Heart left ventricle (tissue), 16 donors: Measurements from ENCODE around the gene SERPING1. TPM values are rescaled to one million over a fixed set of nuclear protein-coding genes. Genes with fewer than 3 reads are reported as not detected.

Experiments
- ATAC-seq, 4 donors: fragments of 200-7000 bp; cut with Tn5 transposase; one replicate each; pipeline ENCODE4 v1.9.1; 2020 to 2022; ENCODE audit warnings: moderate library complexity in 4 of 4, mild to moderate bottlenecking in 3 of 4, moderate number of reproducible peaks in 1 of 4
- DNase-seq, 5 donors: peaks; one replicate each; pipeline ENCODE4 v3.0.0-alpha.2; 2020
- H3K27ac ChIP-seq, 12 donors: fragments of 200-600 bp; sonication (generic) in 4 of 12; one replicate each; pipeline versions ENCODE4 v1.5.0 to v1.8.0; 2016 to 2022; ENCODE audit warnings: mild to moderate bottlenecking in 2 of 12
- H3K27me3 ChIP-seq, 9 donors: fragments of 200-600 bp; sonication (generic) in 2 of 9; one replicate each; pipeline versions ENCODE4 v1.5.1 to v1.8.0; 2016 to 2022; ENCODE audit warnings: mild to moderate bottlenecking in 3 of 9
- H3K36me3 ChIP-seq, 9 donors: fragments of 200-600 bp; sonication (generic) in 2 of 9; one replicate each; pipeline versions ENCODE4 v1.5.0 to v1.8.0; 2018 to 2022; ENCODE audit warnings: mild to moderate bottlenecking in 2 of 9
- H3K4me1 ChIP-seq, 12 donors: fragments of 200-600 bp; sonication (generic) in 4 of 12; one replicate each; pipeline versions ENCODE4 v1.5.0 to v1.8.0; 2016 to 2022; ENCODE audit warnings: mild to moderate bottlenecking in 3 of 12
- H3K4me3 ChIP-seq, 12 donors: fragments of 200-600 bp; sonication (generic) in 4 of 12; one replicate each; pipeline versions ENCODE4 v1.5.0 to v1.8.0; 2017 to 2022; ENCODE audit warnings: mild to moderate bottlenecking in 9 of 12, moderate library complexity in 4 of 12
- H3K9me3 ChIP-seq, 12 donors: fragments of 200-600 bp; sonication (generic) in 4 of 12; one replicate each; pipeline versions ENCODE4 v1.5.0 to v1.8.0; 2016 to 2022; ENCODE audit warnings: mild to moderate bottlenecking in 1 of 12
- POLR2A ChIP-seq, 2 donors: fragments of 450-650 bp; IDR thresholded peaks; one replicate each; pipeline ENCODE4 v1.6.1; 2017; ENCODE audit warnings: antibody characterized with exemption in 2 of 2, mild to moderate bottlenecking in 2 of 2, moderate library complexity in 2 of 2
- WGBS, 4 donors: extraction: QIAGEN DNeasy Blood & Tissue Kit in 2 of 4; methylation state at CpG; one replicate each; pipeline versions ENCODE4 v1.1.5 to v1.1.7; 2013 to 2018; 5-methylcytosine and 5-hydroxymethylcytosine counted together
- intact Hi-C, 10 donors: fragments of 100-400 bp; cut with DNase I; formaldehyde crosslinking; loops; one replicate each; pipeline versions ENCODE4 v1.11.1 to v1.14.2; 2022
- long read RNA-seq, 3 donors: library from polyadenylated mRNA; unstranded; transcript quantifications; one replicate each; pipeline ENCODE4 v2.0.0, GENCODE V29; 2020 to 2021
- polyA plus RNA-seq, 2 donors: library from polyadenylated mRNA; stranded (reverse); fragments of 200-250 nt; gene quantifications; one replicate each; pipeline ENCODE4 v1.2.3, GENCODE V29; 2013
- total RNA-seq, 9 donors: library from RNA; depleted of rRNA in 2 of 9; stranded (reverse); fragments of >200 nt in 2 of 9; fragmentation: NEBNext Ultra II Directional in 3 of 9; extraction: Animal tissue kit (Norgen Biotek cat#: 25700) in 3 of 9; gene quantifications; one replicate each; pipeline versions ENCODE4 v1.1.0 to v1.2.4, GENCODE V29; 2016 to 2023
- TF ChIP-seq, protein P1 (sequence below), 12 donors: fragments of 200-600 bp; sonication (generic) in 4 of 12; IDR thresholded peaks; one replicate each; pipeline versions ENCODE4 v1.5.0 to v1.8.0; 2018 to 2022; ENCODE audit warnings: antibody characterized with exemption in 12 of 12, mild to moderate bottlenecking in 5 of 12
- donor health status: ischemic (EF 13 %, LVEDD 7.1; RV severe dilation, severe dysfunction).
- donor health status: healthy with polysubstance abuse.
- donor health status: DM: no; HTN: yes; CAD: no.
- donor health status: DM: no; HTN: no; CAD: no.
- donor health status: ischemic (EF 25% LVEDD 6.9; RV normal size, moderate dysfunction).
- donor health status: ischemic (EF 25% LVEDD 5.7; RV mildly dilated, moderate dysfunction).
- donor health status: healthy.
- donor health status: DM: yes; HTN: yes; CAD: no.
- donor health status: ischemic (EF 35%, LVEDD 5.7; RV mildly dilated, moderate dysfunction).
- donor health status: nonischemic (EF 11% LVEDD 7.7; RV severe dilation, severe dysfunction).
- donor health status: DM: yes; HTN: yes; CAD: no.
- donor health status: PGD.
- donor health status: ischemic (EF 29% LVEDD 5.4; RV normal size, mild dysfunction).
- donor health status: nonischemic (EF 23%, LVEDD 6.1; RV moderate dilation, normal function).

The SERPING1 gene
- total RNA-seq (100 to 1,000 TPM in 4 of 9 donors, 10 to 100 TPM in 5; 55.5 to 344 (median 87.0) TPM), polyA plus RNA-seq (100 to 1,000 TPM in 1 of 2 donors, 10 to 100 TPM in 1; 80.6 to 121 TPM)
- long read RNA-seq, donor 1, transcript SERPING1-201 (8 exons, 2,002 nt) = major isoform, 26 of 45 reads
- long read RNA-seq, donor 1, partial matches to known transcripts = 9 of 45 reads
- long read RNA-seq, donor 1, other reads (novel, unspliced or antisense) = 5 of 45 reads
- long read RNA-seq, donor 2, partial matches to known transcripts = 13 of 21 reads
- long read RNA-seq, donor 2, other reads (novel, unspliced or antisense) = 1 of 21 reads
- long read RNA-seq, donor 3, transcript SERPING1-201 (8 exons, 2,002 nt) = major isoform, 14 of 25 reads
- long read RNA-seq, donor 3, partial matches to known transcripts = 8 of 25 reads
- long read RNA-seq, donor 3, other reads (novel, unspliced or antisense) = 2 of 25 reads

DNA sequence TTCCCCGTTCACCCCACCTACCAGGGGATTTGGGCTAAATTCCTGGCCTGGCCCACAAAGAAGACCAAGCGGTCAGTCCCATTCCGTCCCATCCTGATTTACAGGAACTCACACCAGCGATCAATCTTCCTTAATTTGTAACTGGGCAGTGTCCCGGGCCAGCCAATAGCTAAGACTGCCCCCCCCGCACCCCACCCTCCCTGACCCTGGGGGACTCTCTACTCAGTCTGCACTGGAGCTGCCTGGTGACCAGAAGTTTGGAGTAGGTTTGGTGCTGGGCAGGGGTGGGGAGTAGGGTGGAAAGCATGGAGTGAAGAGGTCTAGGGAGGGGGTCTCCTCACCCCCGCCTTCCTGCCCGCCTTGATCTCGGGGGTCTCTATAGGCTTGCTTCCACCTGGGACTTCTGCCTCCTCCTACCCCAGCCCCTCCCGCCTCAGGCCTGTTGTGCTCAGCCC, at the start of gene SERPING1:
Gene SERPING1, plus strand, starts transcription at position 225 of the 455 bp plus-strand sequence. CDS start 586 bp downstream, outside the sequence.
- intact Hi-C loops = loop anchor here in 1 of 10 donors (5.0 kb wide), 2 partner anchors 35 to 40 kb away; no protein-coding TSS in a partner anchor
- peak within 1 kb of the TSS; percentile 33 to 83 (median 60) for H3K4me3 ChIP-seq
- H3K36me3 ChIP-seq = peaks cover 0 to 22% (median 7%) of the 10 kb centered on the region in 9 donors
- TF ChIP-seq, protein P1, sequence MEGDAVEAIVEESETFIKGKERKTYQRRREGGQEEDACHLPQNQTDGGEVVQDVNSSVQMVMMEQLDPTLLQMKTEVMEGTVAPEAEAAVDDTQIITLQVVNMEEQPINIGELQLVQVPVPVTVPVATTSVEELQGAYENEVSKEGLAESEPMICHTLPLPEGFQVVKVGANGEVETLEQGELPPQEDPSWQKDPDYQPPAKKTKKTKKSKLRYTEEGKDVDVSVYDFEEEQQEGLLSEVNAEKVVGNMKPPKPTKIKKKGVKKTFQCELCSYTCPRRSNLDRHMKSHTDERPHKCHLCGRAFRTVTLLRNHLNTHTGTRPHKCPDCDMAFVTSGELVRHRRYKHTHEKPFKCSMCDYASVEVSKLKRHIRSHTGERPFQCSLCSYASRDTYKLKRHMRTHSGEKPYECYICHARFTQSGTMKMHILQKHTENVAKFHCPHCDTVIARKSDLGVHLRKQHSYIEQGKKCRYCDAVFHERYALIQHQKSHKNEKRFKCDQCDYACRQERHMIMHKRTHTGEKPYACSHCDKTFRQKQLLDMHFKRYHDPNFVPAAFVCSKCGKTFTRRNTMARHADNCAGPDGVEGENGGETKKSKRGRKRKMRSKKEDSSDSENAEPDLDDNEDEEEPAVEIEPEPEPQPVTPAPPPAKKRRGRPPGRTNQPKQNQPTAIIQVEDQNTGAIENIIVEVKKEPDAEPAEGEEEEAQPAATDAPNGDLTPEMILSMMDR (IDR thresholded peaks at IDR 0.05) = no peak
- TF ChIP-seq POLR2A (IDR thresholded peaks at IDR 0.05) = peak in 1 of 2 donors; percentile 33
- no peaks in the 10 kb centered on the region for H3K9me3 ChIP-seq
- DNase-seq = peak; percentile 56 to 77 (median 67)
- peaks cover 0 to 4% (median 0%) of the 10 kb centered on the region in 9 donors for H3K27me3 ChIP-seq
- ATAC-seq = peak; percentile 61 to 85 (median 80)
- peak within 1 kb of the TSS; percentile 86 to 97 (median 89) for H3K27ac ChIP-seq
- 18 to 30% (median 25%) methylated on average over 8 to 10 of the region's 10 CpGs for WGBS, 4 donors
- peaks cover 0 to 26% (median 6%) of the 10 kb centered on the region in 12 donors for H3K4me1 ChIP-seq

DNA sequence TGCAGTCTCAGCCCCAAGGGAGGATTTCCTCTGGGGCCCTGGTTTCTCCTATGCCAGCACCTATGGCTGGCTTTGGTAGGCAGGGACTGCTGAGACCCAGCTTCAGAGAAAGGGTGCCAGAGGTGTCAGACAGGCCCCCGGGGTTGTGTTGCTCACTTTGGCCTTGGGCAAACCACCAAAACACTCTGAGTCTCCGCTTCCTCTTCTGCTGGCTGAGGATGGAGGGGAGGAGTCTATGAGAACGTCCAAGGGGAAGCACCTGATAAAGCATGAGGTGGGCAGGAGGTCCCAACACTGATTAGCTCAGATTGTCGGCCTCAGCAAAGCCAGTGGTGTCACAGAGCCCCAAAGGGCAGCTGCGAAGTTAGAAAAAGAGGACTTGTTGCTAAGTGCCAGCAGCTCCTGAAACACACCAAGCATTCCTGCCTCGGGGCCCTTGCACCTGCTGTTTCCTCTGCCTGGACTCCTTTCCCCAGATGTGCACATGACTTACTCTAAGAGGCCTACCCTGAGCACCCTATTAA, 49.6 kb upstream of the SERPING1 start:
- intact Hi-C loops = loop anchor here in 1 of 10 donors (10.0 kb wide), 1 partner anchor 267 kb away; no protein-coding TSS in a partner anchor
- ATAC-seq (peak in 1 of 4 donors; percentile 36), DNase-seq (no peak)
- peaks cover 0 to 74% (median 38%) of the 10 kb centered on the region in 9 donors for H3K36me3 ChIP-seq
- H3K4me1 ChIP-seq = peaks cover 0 to 11% (median 0%) of the 10 kb centered on the region in 12 donors
- H3K27me3 ChIP-seq = no peaks in the 10 kb centered on the region
- no peak overlapping the region for H3K27ac ChIP-seq
- H3K9me3 ChIP-seq = no peaks in the 10 kb centered on the region
- TF ChIP-seq, protein P1 (IDR thresholded peaks at IDR 0.05) = no peak
- no peak overlapping the region for H3K4me3 ChIP-seq
- 40 to 44% (median 43%) methylated on average over 6 of the region's 6 CpGs for WGBS, 4 donors

DNA sequence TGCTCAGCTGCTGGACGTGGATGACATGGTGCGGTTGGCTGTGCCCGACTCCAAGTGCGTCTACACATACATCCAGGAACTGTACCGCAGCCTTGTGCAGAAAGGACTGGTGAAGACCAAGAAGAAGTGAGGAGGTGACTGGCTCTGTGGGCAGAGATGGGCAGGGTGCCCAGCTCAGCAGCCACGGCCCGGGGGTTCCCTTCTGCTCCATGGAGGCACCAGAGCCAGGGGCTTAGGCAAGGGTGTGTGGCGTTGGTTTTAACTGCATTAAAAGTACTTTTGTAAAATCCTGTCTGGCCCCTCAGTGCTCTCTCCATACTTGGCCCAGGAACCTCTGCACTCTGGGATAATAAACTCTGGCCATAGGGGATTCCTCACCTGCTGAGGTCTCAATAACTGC, 47.5 kb upstream of the SERPING1 start:
- H3K27me3 ChIP-seq = no peaks in the 10 kb centered on the region
- WGBS, 4 donors = 91 to 93% (median 92%) methylated on average over 8 of the region's 8 CpGs
- no peak for ATAC-seq
- TF ChIP-seq POLR2A (IDR thresholded peaks at IDR 0.05) = no peak
- TF ChIP-seq, protein P1 (IDR thresholded peaks at IDR 0.05) = no peak
- H3K4me1 ChIP-seq = peaks cover 0 to 11% (median 0%) of the 10 kb centered on the region in 12 donors
- no peak for DNase-seq
- no peak overlapping the region for H3K4me3 ChIP-seq
- H3K9me3 ChIP-seq = no peaks in the 10 kb centered on the region
- no peak overlapping the region for H3K27ac ChIP-seq
- peaks cover 0 to 94% (median 58%) of the 10 kb centered on the region in 9 donors for H3K36me3 ChIP-seq
- intact Hi-C loops = loop anchor here in 1 of 10 donors (10.0 kb wide), 1 partner anchor 265 kb away; no protein-coding TSS in a partner anchor

DNA sequence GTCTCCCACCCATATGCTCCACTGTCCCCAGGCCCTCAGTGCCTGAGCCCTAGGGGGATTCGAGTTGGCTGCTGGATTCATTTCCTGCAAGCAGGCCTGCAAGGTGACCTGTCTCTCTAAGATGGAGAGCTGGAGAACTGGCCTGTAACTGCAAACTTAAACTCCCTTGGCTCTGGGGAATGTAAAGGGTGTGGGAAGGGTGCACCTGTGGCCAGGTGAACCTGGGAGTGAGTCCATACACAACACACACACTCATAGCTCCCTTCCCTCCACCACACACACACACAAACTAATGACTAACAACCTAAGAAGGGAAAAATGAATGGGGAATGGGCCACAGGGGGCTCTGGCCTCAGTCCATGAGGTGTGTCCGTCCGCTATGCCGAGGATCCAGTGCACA, 45.5 kb upstream of the SERPING1 start:
- intact Hi-C loops = no loop called here
- Histone ChIP-seq H3K4me1 (peaks cover 0 to 11% (median 0%) of the 10 kb centered on the region in 12 donors), H3K36me3 (peaks cover 0 to 100% (median 76%) of the 10 kb centered on the region in 9 donors), H3K27me3 (no peaks in the 10 kb centered on the region), H3K4me3 (no peak overlapping the region), H3K9me3 (no peaks in the 10 kb centered on the region), H3K27ac (no peak overlapping the region)
- no peak for DNase-seq
- 90 to 97% (median 94%) methylated on average over 4 of the region's 4 CpGs for WGBS, 4 donors
- no peak for TF ChIP-seq POLR2A (IDR thresholded peaks at IDR 0.05)
- no peak for ATAC-seq
